CD4-positive, alpha-beta T cell (primary cell): ENCODE measurements around the gene UPF1. TPM values are rescaled to one million over a fixed set of nuclear protein-coding genes. Genes with fewer than 3 reads are reported as not detected.
A peak's percentile ranks its signal among the peaks of the same experiment; 100 is the strongest.

ENCODE experiments used
- ATAC-seq: fragments of 200-7000 bp; cut with Tn5 transposase; one replicate; pipeline ENCODE4 v1.10.0; 2022; ENCODE audit warnings: mild to moderate bottlenecking; ENCODE audit not compliant: poor library complexity
- CTCF ChIA-PET: fragments of 350-600 bp; sonication (Branson Sonifier 250); formaldehyde crosslinking; loops from one replicate; lab custom pipeline; 2021; ENCODE audit warnings: antibody characterized with exemption, inconsistent platforms; lab: Charles Lee
- POLR2A ChIA-PET: fragments of 350-600 bp; sonication (Branson Sonifier 250); formaldehyde crosslinking; loops from one replicate; lab custom pipeline; 2021; ENCODE audit warnings: antibody characterized with exemption, inconsistent platforms; lab: Charles Lee
- DNase-seq, 14 experiments: peaks; one replicate each; pipeline ENCODE4 v3.0.0-alpha.2; 2013 to 2020; ENCODE audit warnings: mixed read lengths in 2 of 14
- H3K27ac ChIP-seq, 2 donors: one replicate each; pipeline versions ENCODE4 v1.5.1 to v1.7.0; 2013; ENCODE audit warnings: low read length in 2 of 2, low read depth in 1 of 2, mild to moderate bottlenecking in 1 of 2
- H3K27me3 ChIP-seq, 2 experiments: 1 replicate in 1 of 2; 2 replicates in 1 of 2; pipeline versions ENCODE4 v1.6.1 to v1.7.0; 2013; ENCODE audit warnings: low read length in 2 of 2, control low read depth in 1 of 2, mild to moderate bottlenecking in 1 of 2, moderate library complexity in 1 of 2; ENCODE audit not compliant: insufficient read depth in 2 of 2, control insufficient read depth in 1 of 2
- H3K36me3 ChIP-seq: one replicate; pipeline ENCODE4 v1.6.1; 2013; ENCODE audit warnings: low read length, control low read depth; ENCODE audit not compliant: insufficient read depth
- H3K4me1 ChIP-seq: one replicate; pipeline ENCODE4 v1.6.1; 2013; ENCODE audit warnings: low read length, control low read depth; ENCODE audit not compliant: insufficient read depth
- H3K4me3 ChIP-seq: one replicate; pipeline ENCODE4 v1.5.1; 2013; ENCODE audit warnings: mild to moderate bottlenecking, low read length, moderate library complexity
- H3K9me3 ChIP-seq, 2 experiments: 1 replicate in 1 of 2; 2 replicates in 1 of 2; pipeline versions ENCODE4 v1.6.1 to v1.7.0; 2013; ENCODE audit warnings: low read length in 2 of 2, mild to moderate bottlenecking in 2 of 2, control low read depth in 1 of 2, moderate library complexity in 1 of 2; ENCODE audit not compliant: control insufficient read depth in 1 of 2, insufficient read depth in 1 of 2
- H3K27ac Mint-ChIP-seq: one replicate; pipeline ENCODE4 v1.8.0; 2020; ENCODE audit warnings: mixed read lengths
- H3K27me3 Mint-ChIP-seq: one replicate; pipeline ENCODE4 v1.8.0; 2021; ENCODE audit warnings: mixed read lengths
- H3K36me3 Mint-ChIP-seq: one replicate; pipeline ENCODE4 v1.8.0; 2021; ENCODE audit warnings: low read depth, mixed read lengths
- H3K4me1 Mint-ChIP-seq: one replicate; pipeline ENCODE4 v1.8.0; 2021; ENCODE audit warnings: low read depth, mixed read lengths
- H3K4me3 Mint-ChIP-seq: one replicate; pipeline ENCODE4 v1.8.0; 2020; ENCODE audit warnings: mild to moderate bottlenecking, mixed read lengths
- H3K9me3 Mint-ChIP-seq: one replicate; pipeline ENCODE4 v1.8.0; 2020; ENCODE audit warnings: mixed read lengths
- CTCF ChIP-seq: fragments of 200-600 bp; IDR thresholded peaks from one replicate; pipeline ENCODE4 v1.8.0; 2022; ENCODE audit warnings: antibody characterized with exemption, mild to moderate bottlenecking
- intact Hi-C, 2 experiments: fragments of 100-400 bp; cut with DNase I in 1 of 2; cut with micrococcal nuclease in 1 of 2; formaldehyde crosslinking; loops; one replicate each; pipeline versions ENCODE4 v1.15.1 to v1.9.0; 2023 to 2025; cut with DNase I, micrococcal nuclease
- total RNA-seq, 174 experiments: library from RNA in 2 of 174; stranded (reverse) in 2 of 174; gene quantifications; one replicate each; pipeline ENCODE4 v1.2.3 and lab custom pipeline; 2021 to 2026

UPF1 gene
- total RNA-seq, 2 experiments from 2014 or later: 146 to 150 TPM

- H3K36me3 ChIP-seq: no peaks in the 10 kb centered on the region
- H3K4me1 ChIP-seq: peaks cover 16% of the 10 kb centered on the region
- no peak for TF ChIP-seq CTCF
- no peaks in the 10 kb centered on the region for H3K27me3 ChIP-seq
- Mint-ChIP-seq H3K36me3 (peaks cover 11% of the 10 kb centered on the region), H3K4me1 (peaks cover 11% of the 10 kb centered on the region), H3K9me3 (no peaks in the 10 kb centered on the region), H3K4me3 (no peak overlapping the region), H3K27me3 (no peaks in the 10 kb centered on the region), H3K27ac (no peak overlapping the region)
- DNase-seq: no peak
- no peak overlapping the region for H3K4me3 ChIP-seq
- H3K27ac ChIP-seq: no peak overlapping the region
- peaks cover 0 to 8% of the 10 kb centered on the region in 2 experiments for H3K9me3 ChIP-seq
- intact Hi-C loops: no loop called here
- POLR2A ChIA-PET: no interaction called here
- no peak for ATAC-seq
- CTCF ChIA-PET: interaction anchor here (1.2 kb wide), 2 partner anchors 18 to 91 kb away, joined by 3 to 4 read pairs; partner anchors contain the start of genes COPE and DDX49
These were observed 3.0 kb upstream of the UPF1 start for GRCh38 chr19:18828786-18829185.

GRCh38 chr19:18830488-18830887 lies 1.3 kb upstream of the UPF1 start:
- H3K27ac ChIP-seq: no peak overlapping the region
- no peak for DNase-seq
- ATAC-seq: no peak
- TF ChIP-seq CTCF: no peak
- no peaks in the 10 kb centered on the region for H3K27me3 ChIP-seq
- Mint-ChIP-seq H3K27ac (no peak overlapping the region), H3K4me1 (peaks cover 27% of the 10 kb centered on the region), H3K4me3 (peak overlapping the region; percentile 78), H3K27me3 (no peaks in the 10 kb centered on the region), H3K36me3 (peaks cover 27% of the 10 kb centered on the region), H3K9me3 (no peaks in the 10 kb centered on the region)
- no peak overlapping the region for H3K4me3 ChIP-seq
- POLR2A ChIA-PET: no interaction called here
- H3K36me3 ChIP-seq: peaks cover 12% of the 10 kb centered on the region
- CTCF ChIA-PET: interaction anchor here (2.3 kb wide), 1 partner anchor 16 kb away, joined by 15 read pairs; no protein-coding TSS in a partner anchor
- peaks cover 0 to 8% of the 10 kb centered on the region in 2 experiments for H3K9me3 ChIP-seq
- intact Hi-C loops: loop anchor here in 1 of 2 experiments (5.0 kb wide), 6 partner anchors 87 to 628 kb away; partner anchors contain the start of genes COPE, DDX49, ELL and KLHL26
- peaks cover 33% of the 10 kb centered on the region for H3K4me1 ChIP-seq

- H3K4me1 ChIP-seq: peaks cover 53% of the 10 kb centered on the region
- intact Hi-C loops: loop anchor here in 1 of 2 experiments (1.0 to 5.0 kb wide), 7 partner anchors 85 to 630 kb away; partner anchors contain the start of genes COPE, CRTC1, DDX49 and ELL
- Mint-ChIP-seq H3K9me3 (no peaks in the 10 kb centered on the region), H3K4me1 (peaks cover 44% of the 10 kb centered on the region), H3K27me3 (no peaks in the 10 kb centered on the region), H3K27ac (peak overlapping the region; percentile 88), H3K36me3 (peaks cover 42% of the 10 kb centered on the region), H3K4me3 (peak overlapping the region; percentile 89)
- ChIA-PET POLR2A (interaction anchor here (0.6 to 2.2 kb wide), 16 partner anchors 9 to 973 kb away, joined by 3 to 22 read pairs (median 8); partner anchors contain the start of genes COPE, DDX49, ELL and FKBP8), CTCF (interaction anchor here (1.0 to 2.3 kb wide), 4 partner anchors 9 to 238 kb away, joined by 3 to 15 read pairs (median 4); no protein-coding TSS in a partner anchor)
- peak; percentile 47 for ATAC-seq
- peaks cover 19% of the 10 kb centered on the region for H3K36me3 ChIP-seq
- DNase-seq: peak in 4 of 14 experiments; percentile 17 to 54 (median 36)
- TF ChIP-seq CTCF: no peak
- peaks cover 0 to 3% of the 10 kb centered on the region in 2 experiments for H3K9me3 ChIP-seq
- peak overlapping the region; percentile 64 for H3K4me3 ChIP-seq
- peak overlapping the region; percentile 64 to 81 for H3K27ac ChIP-seq
- no peaks in the 10 kb centered on the region for H3K27me3 ChIP-seq
These were observed 764 bp downstream of the UPF1 start for GRCh38 chr19:18832306-18833140.
